Upper lobe of left lung (tissue), 6 donors: ENCODE results near the gene TMEM192. TPM values are rescaled to one million over a fixed set of nuclear protein-coding genes. Genes with fewer than 3 reads are reported as not detected.
"Not testable (repeated sequence)": the region's sequence is repeated elsewhere in the genome, so short reads cannot be mapped to it uniquely, and the experiment has no call there.

Experiments
- ATAC-seq, 2 donors: fragments of 200-7000 bp; cut with Tn5 transposase; one replicate each; pipeline ENCODE4 v1.9.1; 2022; ENCODE audit warnings: mild to moderate bottlenecking in 2 of 2, moderate library complexity in 2 of 2; ENCODE audit not compliant: low FRiP score in 2 of 2
- DNase-seq, 2 donors: peaks; one replicate each; pipeline ENCODE4 v3.0.0-alpha.2; 2019 to 2020
- H3K27ac ChIP-seq, 4 donors: fragments of 200-600 bp; sonication (generic); one replicate each; pipeline ENCODE4 v1.5.1; 2016 to 2019
- H3K27me3 ChIP-seq, 4 donors: fragments of 200-600 bp; sonication (generic); one replicate each; pipeline ENCODE4 v1.5.1; 2017 to 2019
- H3K36me3 ChIP-seq, 4 donors: fragments of 200-600 bp; sonication (generic); one replicate each; pipeline ENCODE4 v1.5.1; 2016 to 2019
- H3K4me1 ChIP-seq, 4 donors: fragments of 200-600 bp; sonication (generic); one replicate each; pipeline ENCODE4 v1.5.1; 2018 to 2019
- H3K4me3 ChIP-seq, 4 donors: fragments of 200-600 bp; sonication (generic); one replicate each; pipeline ENCODE4 v1.5.1; 2017 to 2019; ENCODE audit warnings: mild to moderate bottlenecking in 2 of 4, moderate library complexity in 1 of 4
- H3K9me3 ChIP-seq, 4 donors: fragments of 200-600 bp; sonication (generic); one replicate each; pipeline ENCODE4 v1.5.1; 2018 to 2019
- EP300 ChIP-seq, 4 donors: sonication (generic); formaldehyde crosslinking; IDR thresholded peaks; one replicate each; pipeline ENCODE4 v1.5.1; 2017; ENCODE audit warnings: antibody characterized with exemption in 4 of 4, control low read depth in 2 of 4
- POLR2A ChIP-seq, 4 donors: fragments of 450-650 bp; IDR thresholded peaks; one replicate each; pipeline ENCODE4 v1.5.1; 2016 to 2017; ENCODE audit warnings: antibody characterized with exemption in 4 of 4, mild to moderate bottlenecking in 2 of 4
- POLR2AphosphoS5 ChIP-seq, 2 donors: sonication (generic); formaldehyde crosslinking; IDR thresholded peaks; one replicate each; pipeline ENCODE4 v1.5.1; 2017; ENCODE audit warnings: antibody characterized with exemption in 2 of 2
- WGBS, 2 donors: methylation state at CpG; one replicate each; pipeline ENCODE4 v1.1.5; 2017 to 2018; 5-methylcytosine and 5-hydroxymethylcytosine counted together
- total RNA-seq, 6 donors: library from RNA; depleted of rRNA in 4 of 6; stranded (reverse); fragments of >200 nt in 4 of 6; gene quantifications; one replicate each; pipeline versions ENCODE4 v1.1.0 to v1.2.1, GENCODE V29; 2016 to 2021
- TF ChIP-seq, protein P1 (sequence below), 6 experiments: fragments of 450-650 bp in 4 of 6; fragments of 200-600 bp in 2 of 6; sonication (generic) in 2 of 6; IDR thresholded peaks; one replicate each; pipeline ENCODE4 v1.5.1; 2016 to 2019; ENCODE audit warnings: antibody characterized with exemption in 6 of 6
- donor health status: DM: no; HTN: no; CAD: no; lungs with moderate emphysema.
- donor health status: DM: no; HTN: yes; CAD: no; lungs with severe emphysema.

Gene TMEM192
- total RNA-seq, 6 donors from 2014 or later = 6.2 to 20.7 (median 14.9) TPM

DNA sequence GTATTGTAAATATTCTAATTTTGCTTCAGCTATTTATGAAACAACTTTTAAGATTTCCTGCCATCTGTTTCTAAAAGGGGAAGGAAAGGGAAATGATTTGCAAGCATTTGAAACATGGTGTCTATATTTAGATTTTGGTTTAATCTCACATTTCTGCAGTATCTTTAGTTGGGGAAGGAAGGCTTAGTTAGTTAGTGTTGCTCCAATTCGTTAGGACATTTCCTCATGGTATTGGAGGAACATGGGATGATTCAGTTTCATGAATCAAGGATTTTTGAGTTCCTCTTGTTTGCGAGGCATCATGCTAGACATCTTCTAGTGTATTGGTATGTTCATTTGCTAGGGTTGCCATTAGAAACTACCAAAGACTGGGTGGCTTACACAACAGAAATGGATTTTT is 20.5 kb upstream of the TMEM192 start:
- DNase-seq (no peak), ATAC-seq (peak in 1 of 2 donors; percentile 70)
- H3K36me3 ChIP-seq = no peaks in the 10 kb centered on the region
- no peaks in the 10 kb centered on the region for H3K9me3 ChIP-seq
- no peaks in the 10 kb centered on the region for H3K27me3 ChIP-seq
- 40 to 55% methylated on average over 2 of the region's 2 CpGs for WGBS, 2 donors
- TF ChIP-seq POLR2AphosphoS5 (IDR thresholded peaks at IDR 0.05) = no peak
- no peak for TF ChIP-seq EP300 (IDR thresholded peaks at IDR 0.05)
- TF ChIP-seq POLR2A (IDR thresholded peaks at IDR 0.05) = no peak
- TF ChIP-seq, protein P1, sequence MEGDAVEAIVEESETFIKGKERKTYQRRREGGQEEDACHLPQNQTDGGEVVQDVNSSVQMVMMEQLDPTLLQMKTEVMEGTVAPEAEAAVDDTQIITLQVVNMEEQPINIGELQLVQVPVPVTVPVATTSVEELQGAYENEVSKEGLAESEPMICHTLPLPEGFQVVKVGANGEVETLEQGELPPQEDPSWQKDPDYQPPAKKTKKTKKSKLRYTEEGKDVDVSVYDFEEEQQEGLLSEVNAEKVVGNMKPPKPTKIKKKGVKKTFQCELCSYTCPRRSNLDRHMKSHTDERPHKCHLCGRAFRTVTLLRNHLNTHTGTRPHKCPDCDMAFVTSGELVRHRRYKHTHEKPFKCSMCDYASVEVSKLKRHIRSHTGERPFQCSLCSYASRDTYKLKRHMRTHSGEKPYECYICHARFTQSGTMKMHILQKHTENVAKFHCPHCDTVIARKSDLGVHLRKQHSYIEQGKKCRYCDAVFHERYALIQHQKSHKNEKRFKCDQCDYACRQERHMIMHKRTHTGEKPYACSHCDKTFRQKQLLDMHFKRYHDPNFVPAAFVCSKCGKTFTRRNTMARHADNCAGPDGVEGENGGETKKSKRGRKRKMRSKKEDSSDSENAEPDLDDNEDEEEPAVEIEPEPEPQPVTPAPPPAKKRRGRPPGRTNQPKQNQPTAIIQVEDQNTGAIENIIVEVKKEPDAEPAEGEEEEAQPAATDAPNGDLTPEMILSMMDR (IDR thresholded peaks at IDR 0.05) = no peak
- H3K27ac ChIP-seq = no peak overlapping the region
- H3K4me3 ChIP-seq = no peak overlapping the region
- H3K4me1 ChIP-seq = peaks cover 0 to 10% (median 2%) of the 10 kb centered on the region in 4 donors

GRCh38 chr4:165131247-165131832 is 18.7 kb upstream of the TMEM192 start:
- WGBS, 2 donors = 11 to 15% methylated on average over 9 of the region's 9 CpGs
- Histone ChIP-seq H3K4me1 (peaks cover 0 to 10% (median 2%) of the 10 kb centered on the region in 4 donors), H3K27me3 (no peaks in the 10 kb centered on the region), H3K36me3 (no peaks in the 10 kb centered on the region), H3K27ac (no peak overlapping the region), H3K4me3 (no peak overlapping the region), H3K9me3 (no peaks in the 10 kb centered on the region)
- ATAC-seq (peak; percentile 81 to 86), DNase-seq (peak in 1 of 2 donors; percentile 25)
- TF ChIP-seq POLR2AphosphoS5 (IDR thresholded peaks at IDR 0.05) = no peak
- TF ChIP-seq, protein P1 (IDR thresholded peaks at IDR 0.05) = peak; percentile 80 to 96 (median 90)

DNA sequence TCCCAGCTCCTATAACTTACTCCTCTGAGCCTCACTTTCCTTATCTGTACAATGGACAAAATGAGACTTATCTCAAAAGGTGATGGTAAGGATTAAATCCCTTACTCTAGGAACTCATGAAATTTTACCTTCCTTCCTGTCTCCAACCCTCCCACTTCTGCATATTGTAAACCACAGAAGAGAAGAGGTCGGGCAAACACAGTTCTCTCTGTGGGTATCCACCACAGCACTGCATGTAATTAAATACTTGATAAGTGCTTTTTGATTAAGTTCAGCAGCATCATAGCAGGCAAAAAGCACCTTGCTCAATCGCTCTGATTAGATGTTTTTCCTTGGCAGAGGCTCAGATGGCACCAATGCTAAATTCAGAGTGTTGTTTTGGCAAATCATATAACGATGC is 17.3 kb upstream of the TMEM192 start:
- Histone ChIP-seq H3K9me3 (no peaks in the 10 kb centered on the region), H3K4me1 (peaks cover 0 to 10% (median 2%) of the 10 kb centered on the region in 4 donors), H3K27me3 (no peaks in the 10 kb centered on the region), H3K4me3 (no peak overlapping the region), H3K27ac (no peak overlapping the region), H3K36me3 (no peaks in the 10 kb centered on the region)
- TF ChIP-seq, protein P1 (IDR thresholded peaks at IDR 0.05) = no peak
- TF ChIP-seq POLR2A (IDR thresholded peaks at IDR 0.05) (no peak), EP300 (IDR thresholded peaks at IDR 0.05) (no peak), POLR2AphosphoS5 (IDR thresholded peaks at IDR 0.05) (no peak)
- ATAC-seq = no peak
- WGBS, 2 donors = 34 to 52% methylated on average over 3 of the region's 3 CpGs
- no peak for DNase-seq

GRCh38 chr4:165125869-165126499 is 13.3 kb upstream of the TMEM192 start:
- DNase-seq = peak in 1 of 2 donors; percentile 78
- H3K36me3 ChIP-seq, H3K4me3 ChIP-seq, H3K9me3 ChIP-seq, ATAC-seq, H3K27ac ChIP-seq, H3K27me3 ChIP-seq, H3K4me1 ChIP-seq: not testable (repeated sequence)
- 96 to 97% methylated on average over 12 to 13 of the region's 40 CpGs for WGBS, 2 donors

DNA sequence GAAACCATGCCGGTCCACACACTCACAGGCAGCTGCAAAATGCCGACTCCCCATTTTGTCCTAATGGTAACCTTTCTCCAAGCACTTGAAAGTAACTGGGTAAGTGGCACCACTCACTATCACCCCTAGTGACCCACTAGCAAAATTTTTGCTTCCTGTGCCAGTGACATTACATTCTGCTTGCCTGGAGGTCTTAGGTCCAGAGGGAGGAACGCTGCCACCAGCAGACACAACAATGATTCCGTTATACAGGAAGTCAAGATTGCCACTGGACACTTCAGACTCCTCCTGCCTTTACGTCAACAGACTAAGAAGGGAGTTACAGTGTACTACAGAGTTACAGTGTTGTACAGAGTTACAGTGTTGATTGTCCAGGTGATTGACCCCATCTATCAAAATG is 11.8 kb upstream of the TMEM192 start:
- H3K9me3 ChIP-seq = no peaks in the 10 kb centered on the region

More for the DNA sequence above, 11.8 kb upstream of the TMEM192 start:
- 33 to 47% methylated on average over 5 of the region's 5 CpGs for WGBS, 2 donors
- ATAC-seq = no peak
- no peaks in the 10 kb centered on the region for H3K27me3 ChIP-seq
- H3K36me3 ChIP-seq = no peaks in the 10 kb centered on the region
- H3K4me3 ChIP-seq = no peak overlapping the region
- H3K27ac ChIP-seq = no peak overlapping the region
- DNase-seq = no peak
- H3K4me1 ChIP-seq = no peaks in the 10 kb centered on the region
- TF ChIP-seq POLR2AphosphoS5 (IDR thresholded peaks at IDR 0.05) = no peak
